Body of pancreas (tissue), 4 donors: ENCODE measurements around the gene KCTD20. TPM values are rescaled to one million over a fixed set of nuclear protein-coding genes. Genes with fewer than 3 reads are reported as not detected.

ENCODE experiments used
- ATAC-seq: fragments of 150-250 bp; one replicate; pipeline ENCODE4 v1.9.1; 2016
- DNase-seq, 4 donors: peaks; one replicate each; pipeline ENCODE4 v3.0.0-alpha.2; 2019
- H3K27ac ChIP-seq, 4 donors: fragments of 200-600 bp; sonication (generic); 1 replicate in 3 of 4; 2 replicates in 1 of 4; pipeline versions ENCODE4 v1.5.1 to v1.6.1; 2016 to 2019; ENCODE audit warnings: mild to moderate bottlenecking in 1 of 4, mixed read lengths in 1 of 4, moderate library complexity in 1 of 4
- H3K27me3 ChIP-seq, 2 donors: fragments of 200-600 bp; sonication (generic); one replicate each; pipeline ENCODE4 v1.6.0; 2016; ENCODE audit warnings: mild to moderate bottlenecking in 1 of 2
- H3K36me3 ChIP-seq, 2 donors: fragments of 200-600 bp; sonication (generic); replicated peaks in 1 of 2; 2 replicates each; pipeline ENCODE4 v1.5.1; 2016; ENCODE audit warnings: low read depth in 2 of 2; ENCODE audit not compliant: insufficient read depth in 1 of 2
- H3K4me1 ChIP-seq: fragments of 200-600 bp; sonication (generic); one replicate; pipeline ENCODE4 v1.6.0; 2016
- H3K4me3 ChIP-seq, 2 donors: fragments of 200-600 bp; sonication (generic); 1 replicate in 1 of 2; 2 replicates in 1 of 2; pipeline ENCODE4 v1.5.1; 2016 to 2019
- H3K9me3 ChIP-seq, 3 donors: fragments of 200-600 bp; sonication (generic); 1 replicate in 2 of 3; 2 replicates in 1 of 3; pipeline ENCODE4 v1.5.1; 2016
- CTCF ChIP-seq, 7 experiments: fragments of 450-650 bp in 4 of 7; fragments of 200-600 bp in 3 of 7; sonication (generic) in 3 of 7; IDR thresholded peaks; one replicate each; pipeline ENCODE4 v1.5.1; 2016 to 2019; ENCODE audit warnings: antibody characterized with exemption in 7 of 7
- POLR2A ChIP-seq, 3 donors: fragments of 450-650 bp; IDR thresholded peaks; one replicate each; pipeline ENCODE4 v1.6.1; 2016; ENCODE audit warnings: antibody characterized with exemption in 3 of 3, mild to moderate bottlenecking in 2 of 3
- WGBS, 2 donors: methylation state at CpG; one replicate each; pipeline ENCODE4 v1.1.5; 2017; 5-methylcytosine and 5-hydroxymethylcytosine counted together
- intact Hi-C: fragments of 100-400 bp; cut with DNase I; formaldehyde crosslinking; loops from one replicate; pipeline ENCODE4 v1.15.1; 2023
- total RNA-seq, 2 donors: library from RNA; depleted of rRNA; stranded (reverse); fragments of >200 nt; gene quantifications; one replicate each; pipeline ENCODE4 v1.1.0, GENCODE V29; 2016

Gene KCTD20
- total RNA-seq, 2 donors from 2014 or later = 15.5 to 16.6 TPM

- DNase-seq (no peak), ATAC-seq (no peak)
- Histone ChIP-seq H3K4me3 (no peak overlapping the region), H3K27ac (no peak overlapping the region), H3K4me1 (peaks cover 8% of the 10 kb centered on the region), H3K27me3 (no peaks in the 10 kb centered on the region), H3K36me3 (peaks cover 0 to 4% of the 10 kb centered on the region in 2 donors), H3K9me3 (no peaks in the 10 kb centered on the region)
- intact Hi-C loops = no loop called here
- WGBS, 2 donors = 70 to 78% methylated on average over 2 of the region's 2 CpGs
- TF ChIP-seq POLR2A (IDR thresholded peaks at IDR 0.05) = no peak
- TF ChIP-seq CTCF (IDR thresholded peaks at IDR 0.05) = no peak
Observed at GRCh38 chr6:36517408-36517807, 74.6 kb downstream of the KCTD20 start.

GRCh38 chr6:36519352-36519751 lies 76.6 kb downstream of the KCTD20 start:
- ATAC-seq (no peak), DNase-seq (no peak)
- Histone ChIP-seq H3K9me3 (no peaks in the 10 kb centered on the region), H3K36me3 (peaks cover 0 to 6% of the 10 kb centered on the region in 2 donors), H3K4me3 (no peak overlapping the region), H3K27me3 (no peaks in the 10 kb centered on the region), H3K4me1 (peaks cover 8% of the 10 kb centered on the region), H3K27ac (no peak overlapping the region)
- no peak for TF ChIP-seq CTCF (IDR thresholded peaks at IDR 0.05)
- no peak for TF ChIP-seq POLR2A (IDR thresholded peaks at IDR 0.05)
- intact Hi-C loops = no loop called here

DNA sequence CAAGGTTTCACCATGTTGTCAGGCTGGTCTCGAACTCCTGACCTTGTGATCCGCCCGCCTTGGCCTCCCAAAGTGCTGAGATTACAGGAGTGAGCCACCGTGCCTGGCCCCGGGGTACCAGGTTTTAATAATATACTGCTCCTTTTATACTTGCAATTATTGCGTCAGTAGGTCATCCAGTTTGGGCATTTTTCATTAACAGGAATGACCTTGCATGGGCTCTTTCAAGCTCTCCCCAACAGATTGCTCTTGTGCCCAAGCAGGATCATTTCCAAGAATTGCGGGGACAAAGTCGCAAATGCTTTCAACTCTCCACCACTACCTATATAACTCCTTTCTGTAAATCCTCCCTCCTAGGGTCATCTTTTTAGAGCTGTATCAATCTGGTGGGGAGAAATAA lies 80.7 kb downstream of the KCTD20 start:
- H3K4me1 ChIP-seq = no peaks in the 10 kb centered on the region
- no peaks in the 10 kb centered on the region for H3K9me3 ChIP-seq
- no peak overlapping the region for H3K4me3 ChIP-seq
- no peak for ATAC-seq
- intact Hi-C loops = no loop called here
- H3K36me3 ChIP-seq = peaks cover 0 to 9% of the 10 kb centered on the region in 2 donors
- TF ChIP-seq POLR2A (IDR thresholded peaks at IDR 0.05) = no peak
- TF ChIP-seq CTCF (IDR thresholded peaks at IDR 0.05) = no peak
- DNase-seq = no peak
- no peaks in the 10 kb centered on the region for H3K27me3 ChIP-seq
- WGBS, 2 donors = 73 to 91% methylated on average over 8 of the region's 8 CpGs
- H3K27ac ChIP-seq = no peak overlapping the region

- H3K27me3 ChIP-seq = no peaks in the 10 kb centered on the region
- no peak overlapping the region for H3K27ac ChIP-seq
- DNase-seq = no peak
- ATAC-seq = no peak
- no peak overlapping the region for H3K4me3 ChIP-seq
- peaks cover 0 to 9% of the 10 kb centered on the region in 2 donors for H3K36me3 ChIP-seq
- H3K4me1 ChIP-seq = no peaks in the 10 kb centered on the region
- intact Hi-C loops = no loop called here
- no peaks in the 10 kb centered on the region for H3K9me3 ChIP-seq
- TF ChIP-seq CTCF (IDR thresholded peaks at IDR 0.05) (no peak), POLR2A (IDR thresholded peaks at IDR 0.05) (no peak)
- WGBS, 2 donors = 70 to 77% methylated on average over 6 of the region's 6 CpGs
Observed at GRCh38 chr6:36523936-36524499, 81.2 kb downstream of the KCTD20 start.

GRCh38 chr6:36524871-36525270 lies 82.1 kb downstream of the KCTD20 start:
- H3K27ac ChIP-seq = no peak overlapping the region
- DNase-seq (no peak), ATAC-seq (no peak)
- WGBS, 2 donors = 93 to 97% methylated on average over 5 of the region's 5 CpGs
- intact Hi-C loops = no loop called here
- H3K9me3 ChIP-seq = no peaks in the 10 kb centered on the region
- peaks cover 0 to 9% of the 10 kb centered on the region in 2 donors for H3K36me3 ChIP-seq
- H3K4me3 ChIP-seq = no peak overlapping the region
- no peaks in the 10 kb centered on the region for H3K27me3 ChIP-seq
- TF ChIP-seq POLR2A (IDR thresholded peaks at IDR 0.05) (no peak), CTCF (IDR thresholded peaks at IDR 0.05) (no peak)
- H3K4me1 ChIP-seq = no peaks in the 10 kb centered on the region
